Measurements from ENCODE around the gene CUX1.

Gene CUX1

GRCh38 chr7:102004848-102005247 lies 187.4 kb downstream of the CUX1 start:
- no peak overlapping the region for H3K27ac ChIP-seq (ENCODE audit: low read depth, low read length)
- peaks cover 96% of the 10 kb centered on the region for H3K79me2 ChIP-seq (ENCODE audit: control insufficient read depth, low read length)
- H4K20me1 ChIP-seq (ENCODE audit: control insufficient read depth, insufficient read depth, low read depth, low read length), result peaks cover 8% of the 10 kb centered on the region; the same call in 1 of the 2 replicates
- no peak overlapping the region for H3K4me2 ChIP-seq (ENCODE audit: low read length)
- TF ChIP-seq CTCF (IDR thresholded peaks at IDR 0.05; ENCODE audit: low read depth, low read length, poor library complexity, severe bottlenecking), result no peak
- no peak for TF ChIP-seq EZH2phosphoT487 (IDR thresholded peaks at IDR 0.05; ENCODE audit: borderline replicate concordance, low read length)
- H3K4me3 ChIP-seq (ENCODE audit: low read length), result no peak overlapping the region
- no peaks in the 10 kb centered on the region; the same call in 1 of the 2 replicates for H3F3A ChIP-seq (ENCODE audit: control insufficient read depth, insufficient read depth)
- no peaks in the 10 kb centered on the region for H3K9me3 ChIP-seq (ENCODE audit: control insufficient read depth, insufficient read depth, low read length)
- H3K9me2 ChIP-seq (replicated peaks; ENCODE audit: control insufficient read depth, low read length), result no peaks in the 10 kb centered on the region
- H3K4me1 ChIP-seq (ENCODE audit: control insufficient read depth, low read length), result peaks cover 15% of the 10 kb centered on the region
- peaks cover 45% of the 10 kb centered on the region for H3K36me3 ChIP-seq (ENCODE audit: control insufficient read depth, low read length)
- no peaks in the 10 kb centered on the region for H3K27me3 ChIP-seq (ENCODE audit: control insufficient read depth, low read length)

GRCh38 chr7:102005933-102006480 lies 188.6 kb downstream of the CUX1 start:
- Histone ChIP-seq H3K9me3 (ENCODE audit: control insufficient read depth, insufficient read depth, low read length) (no peaks in the 10 kb centered on the region), H3K27me3 (ENCODE audit: control insufficient read depth, low read length) (no peaks in the 10 kb centered on the region), H3K9me2 (replicated peaks; ENCODE audit: control insufficient read depth, low read length) (no peaks in the 10 kb centered on the region), H3F3A (ENCODE audit: control insufficient read depth, insufficient read depth) (no peaks in the 10 kb centered on the region; the same call in 1 of the 2 replicates), H3K27ac (ENCODE audit: low read depth, low read length) (no peak overlapping the region), H3K36me3 (ENCODE audit: control insufficient read depth, low read length) (peaks cover 42% of the 10 kb centered on the region), H3K4me1 (ENCODE audit: control insufficient read depth, low read length) (peaks cover 3% of the 10 kb centered on the region), H3K79me2 (ENCODE audit: control insufficient read depth, low read length) (peaks cover 93% of the 10 kb centered on the region), H4K20me1 (ENCODE audit: control insufficient read depth, insufficient read depth, low read depth, low read length) (peaks cover 5% of the 10 kb centered on the region; the same call in 1 of the 2 replicates), H3K4me3 (ENCODE audit: low read length) (no peak overlapping the region), H3K4me2 (ENCODE audit: low read length) (no peak overlapping the region)
- TF ChIP-seq EZH2phosphoT487 (IDR thresholded peaks at IDR 0.05; ENCODE audit: borderline replicate concordance, low read length), result no peak
- TF ChIP-seq CTCF (IDR thresholded peaks at IDR 0.05; ENCODE audit: low read depth, low read length, poor library complexity, severe bottlenecking), result no peak

GRCh38 chr7:102006695-102007094 lies 189.3 kb downstream of the CUX1 start:
- H4K20me1 ChIP-seq (ENCODE audit: control insufficient read depth, insufficient read depth, low read depth, low read length), result 0 out of 2 replicates have a peak, but pooled peaks cover 4% of the 10 kb centered on the region
- H3K27me3 ChIP-seq (ENCODE audit: control insufficient read depth, low read length), result no peaks in the 10 kb centered on the region
- H3K4me1 ChIP-seq (ENCODE audit: control insufficient read depth, low read length), result no peaks in the 10 kb centered on the region; the same call in 1 of the 2 replicates
- peaks cover 41% of the 10 kb centered on the region for H3K36me3 ChIP-seq (ENCODE audit: control insufficient read depth, low read length)
- no peaks in the 10 kb centered on the region for H3K9me2 ChIP-seq (replicated peaks; ENCODE audit: control insufficient read depth, low read length)
- H3K79me2 ChIP-seq (ENCODE audit: control insufficient read depth, low read length), result peaks cover 93% of the 10 kb centered on the region
- no peaks in the 10 kb centered on the region for H3K9me3 ChIP-seq (ENCODE audit: control insufficient read depth, insufficient read depth, low read length)
- no peaks in the 10 kb centered on the region; the same call in 1 of the 2 replicates for H3F3A ChIP-seq (ENCODE audit: control insufficient read depth, insufficient read depth)
- no peak overlapping the region for H3K4me2 ChIP-seq (ENCODE audit: low read length)
- TF ChIP-seq EZH2phosphoT487 (IDR thresholded peaks at IDR 0.05; ENCODE audit: borderline replicate concordance, low read length) (no peak), CTCF (IDR thresholded peaks at IDR 0.05; ENCODE audit: low read depth, low read length, poor library complexity, severe bottlenecking) (no peak)
- no peak overlapping the region for H3K27ac ChIP-seq (ENCODE audit: low read depth, low read length)
- H3K4me3 ChIP-seq (ENCODE audit: low read length), result no peak overlapping the region
